Thyroid gland (tissue), 4 donors: ENCODE data around the gene SMDT1.

Experiments
- POLR2A ChIP-seq, 2 donors: fragments of 450-650 bp; IDR thresholded peaks; one replicate each; pipeline ENCODE4 v1.6.1; 2017; ENCODE audit warnings: antibody characterized with exemption in 2 of 2, mild to moderate bottlenecking in 2 of 2, moderate library complexity in 1 of 2
- TF ChIP-seq, protein P1 (sequence below), 6 experiments: fragments of 200-600 bp in 3 of 6; fragments of 450-650 bp in 3 of 6; sonication (generic) in 3 of 6; IDR thresholded peaks; one replicate each; pipeline ENCODE4 v1.5.1; 2016 to 2019; ENCODE audit warnings: antibody characterized with exemption in 6 of 6, mild to moderate bottlenecking in 2 of 6, inconsistent platforms in 1 of 6, moderate library complexity in 1 of 6

DNA sequence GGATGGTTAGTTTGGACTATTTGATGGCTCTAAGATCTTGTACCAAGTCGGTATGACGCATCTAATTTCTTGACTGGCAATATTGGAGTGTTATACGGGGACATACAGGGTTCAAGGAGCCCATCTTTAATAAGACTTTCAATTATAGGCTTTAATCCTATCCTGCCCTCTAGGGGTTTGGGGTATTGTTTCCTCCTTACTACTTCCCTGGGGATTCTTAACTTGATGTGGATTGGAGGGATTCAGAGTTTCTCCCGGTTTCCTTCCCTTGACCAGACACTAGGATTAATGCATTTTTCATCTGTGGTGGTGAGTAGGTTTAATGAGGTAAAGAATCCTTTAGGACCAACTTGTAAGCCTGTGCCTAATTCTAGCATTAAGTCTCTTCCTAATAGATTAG is 32.3 kb downstream of the SMDT1 start:
- TF ChIP-seq POLR2A (IDR thresholded peaks at IDR 0.05), result no peak
- TF ChIP-seq, protein P1, sequence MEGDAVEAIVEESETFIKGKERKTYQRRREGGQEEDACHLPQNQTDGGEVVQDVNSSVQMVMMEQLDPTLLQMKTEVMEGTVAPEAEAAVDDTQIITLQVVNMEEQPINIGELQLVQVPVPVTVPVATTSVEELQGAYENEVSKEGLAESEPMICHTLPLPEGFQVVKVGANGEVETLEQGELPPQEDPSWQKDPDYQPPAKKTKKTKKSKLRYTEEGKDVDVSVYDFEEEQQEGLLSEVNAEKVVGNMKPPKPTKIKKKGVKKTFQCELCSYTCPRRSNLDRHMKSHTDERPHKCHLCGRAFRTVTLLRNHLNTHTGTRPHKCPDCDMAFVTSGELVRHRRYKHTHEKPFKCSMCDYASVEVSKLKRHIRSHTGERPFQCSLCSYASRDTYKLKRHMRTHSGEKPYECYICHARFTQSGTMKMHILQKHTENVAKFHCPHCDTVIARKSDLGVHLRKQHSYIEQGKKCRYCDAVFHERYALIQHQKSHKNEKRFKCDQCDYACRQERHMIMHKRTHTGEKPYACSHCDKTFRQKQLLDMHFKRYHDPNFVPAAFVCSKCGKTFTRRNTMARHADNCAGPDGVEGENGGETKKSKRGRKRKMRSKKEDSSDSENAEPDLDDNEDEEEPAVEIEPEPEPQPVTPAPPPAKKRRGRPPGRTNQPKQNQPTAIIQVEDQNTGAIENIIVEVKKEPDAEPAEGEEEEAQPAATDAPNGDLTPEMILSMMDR (IDR thresholded peaks at IDR 0.05), result no peak
